ENCODE measurements around the gene ISY1.
"Not testable (repeated sequence)": the region's sequence is repeated elsewhere in the genome, so short reads cannot be mapped to it uniquely, and the experiment has no call there.

- TF ChIP-seq RXRA (IDR thresholded peaks at IDR 0.05); ATF3 (IDR thresholded peaks at IDR 0.05); TAF1 (conservative IDR thresholded peaks at IDR 0.05); FOXA1 (IDR thresholded peaks at IDR 0.05); NR2F2 (IDR thresholded peaks at IDR 0.05); ZBTB33 (IDR thresholded peaks at IDR 0.05); HNF4G (IDR thresholded peaks at IDR 0.05); SP1 (IDR thresholded peaks at IDR 0.05); EGR1 (IDR thresholded peaks at IDR 0.05; ENCODE audit: low read depth in 2 of 2); REST (IDR thresholded peaks at IDR 0.05): not testable (repeated sequence)
- TF ChIP-seq, protein P1, sequence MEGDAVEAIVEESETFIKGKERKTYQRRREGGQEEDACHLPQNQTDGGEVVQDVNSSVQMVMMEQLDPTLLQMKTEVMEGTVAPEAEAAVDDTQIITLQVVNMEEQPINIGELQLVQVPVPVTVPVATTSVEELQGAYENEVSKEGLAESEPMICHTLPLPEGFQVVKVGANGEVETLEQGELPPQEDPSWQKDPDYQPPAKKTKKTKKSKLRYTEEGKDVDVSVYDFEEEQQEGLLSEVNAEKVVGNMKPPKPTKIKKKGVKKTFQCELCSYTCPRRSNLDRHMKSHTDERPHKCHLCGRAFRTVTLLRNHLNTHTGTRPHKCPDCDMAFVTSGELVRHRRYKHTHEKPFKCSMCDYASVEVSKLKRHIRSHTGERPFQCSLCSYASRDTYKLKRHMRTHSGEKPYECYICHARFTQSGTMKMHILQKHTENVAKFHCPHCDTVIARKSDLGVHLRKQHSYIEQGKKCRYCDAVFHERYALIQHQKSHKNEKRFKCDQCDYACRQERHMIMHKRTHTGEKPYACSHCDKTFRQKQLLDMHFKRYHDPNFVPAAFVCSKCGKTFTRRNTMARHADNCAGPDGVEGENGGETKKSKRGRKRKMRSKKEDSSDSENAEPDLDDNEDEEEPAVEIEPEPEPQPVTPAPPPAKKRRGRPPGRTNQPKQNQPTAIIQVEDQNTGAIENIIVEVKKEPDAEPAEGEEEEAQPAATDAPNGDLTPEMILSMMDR (IDR thresholded peaks at IDR 0.05; ENCODE audit: low read depth, low read length, missing input control): not testable (repeated sequence)
- TF ChIP-seq, protein P2, sequence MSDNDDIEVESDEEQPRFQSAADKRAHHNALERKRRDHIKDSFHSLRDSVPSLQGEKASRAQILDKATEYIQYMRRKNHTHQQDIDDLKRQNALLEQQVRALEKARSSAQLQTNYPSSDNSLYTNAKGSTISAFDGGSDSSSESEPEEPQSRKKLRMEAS (IDR thresholded peaks at IDR 0.05): not testable (repeated sequence)
Observed at GRCh38 chr3:129141011-129141410, 19.9 kb downstream of the ISY1 start.

All from liver (tissue), 3 donors.